ENCODE data around the gene GP1BA.
A peak's percentile ranks its signal among the peaks of the same experiment; 100 is the strongest.

GP1BA gene

GRCh38 chr17:4948166-4948930 is 16.3 kb downstream of the GP1BA start, which contains the start of gene PFN1 (continued):
- TF ChIP-seq SP7 (tag by site-specific recombination; IDR thresholded peaks at IDR 0.05) (peak; percentile 34; the same call in 1 of the 2 replicates), ZBTB8A (tag by site-specific recombination; IDR thresholded peaks at IDR 0.05) (peak; percentile 65), YY2 (tag by site-specific recombination; IDR thresholded peaks at IDR 0.05) (peak; percentile 89), ZNF610 (tag by site-specific recombination; IDR thresholded peaks at IDR 0.05; ENCODE audit: borderline replicate concordance) (0 out of 2 replicates have a peak, but pooled peaks have one; percentile 16), ZBTB1 (tag by site-specific recombination; IDR thresholded peaks at IDR 0.05) (peak; percentile 13; the same call in 1 of the 2 replicates), ZNF324 (tag by site-specific recombination; IDR thresholded peaks at IDR 0.05) (peak; percentile 94), ZBTB26 (tag by site-specific recombination; optimal IDR thresholded peaks at IDR 0.05) (peak; percentile 95), ZNF843 (tag by site-specific recombination; IDR thresholded peaks at IDR 0.05) (0 out of 2 replicates have a peak, but pooled peaks have one; percentile 10), SP3 (tag by site-specific recombination; IDR thresholded peaks at IDR 0.05) (peak; percentile 92), GLIS1 (tag by site-specific recombination; IDR thresholded peaks at IDR 0.05) (peak; percentile 13; the same call in 1 of the 2 replicates), ZSCAN30 (tag by site-specific recombination; IDR thresholded peaks at IDR 0.05) (0 out of 2 replicates have a peak, but pooled peaks have one; percentile 14), ZNF548 (tag by site-specific recombination; IDR thresholded peaks at IDR 0.05) (no peak), ZNF350 (tag by site-specific recombination; IDR thresholded peaks at IDR 0.05) (no peak), TSHZ1 (tag by site-specific recombination; IDR thresholded peaks at IDR 0.05; ENCODE audit: borderline replicate concordance) (0 out of 2 replicates have a peak, but pooled peaks have one; percentile 8), PRDM10 (tag by site-specific recombination; IDR thresholded peaks at IDR 0.05) (peak; percentile 100), ZNF629 (tag by site-specific recombination; IDR thresholded peaks at IDR 0.05) (peak; percentile 69), PRDM4 (tag by site-specific recombination; IDR thresholded peaks at IDR 0.05) (peak; percentile 46; the same call in 1 of the 2 replicates), ZNF692 (tag by site-specific recombination; IDR thresholded peaks at IDR 0.05) (0 out of 2 replicates have a peak, but pooled peaks have one; percentile 18), PATZ1 (tag by site-specific recombination; IDR thresholded peaks at IDR 0.05) (peak; percentile 82), ZNF585B (tag by site-specific recombination; IDR thresholded peaks at IDR 0.05) (peak; percentile 2; the same call in 1 of the 2 replicates), KLF8 (tag by site-specific recombination; IDR thresholded peaks at IDR 0.05) (peak; percentile 48; the same call in 1 of the 2 replicates), MYNN (tag by site-specific recombination; IDR thresholded peaks at IDR 0.05; ENCODE audit: borderline replicate concordance) (0 out of 2 replicates have a peak, but pooled peaks have one; percentile 70), ZNF394 (tag by site-specific recombination; IDR thresholded peaks at IDR 0.05; ENCODE audit: borderline replicate concordance) (peak; percentile 14; the same call in 1 of the 2 replicates), ZNF791 (tag by site-specific recombination; IDR thresholded peaks at IDR 0.05) (no peak)

Data from HEK293 (cell line).